ENCODE measurements around the gene SRSF12.
"Not testable (repeated sequence)": the region's sequence is repeated elsewhere in the genome, so short reads cannot be mapped to it uniquely, and the experiment has no call there.

The SRSF12 gene

GRCh38 chr6:89133981-89134380, 16.1 kb upstream of the SRSF12 start:
- Histone ChIP-seq H3K9me3 (ENCODE audit: severe bottlenecking) (no peaks in the 10 kb centered on the region), H3K36me3 (no peaks in the 10 kb centered on the region), H3K27ac (no peak overlapping the region), H3K4me3 (ENCODE audit: low read depth, low read length) (no peak overlapping the region), H3K27me3 (ENCODE audit: insufficient read depth, low read depth, severe bottlenecking) (no peaks in the 10 kb centered on the region)
- TF ChIP-seq, protein P1, sequence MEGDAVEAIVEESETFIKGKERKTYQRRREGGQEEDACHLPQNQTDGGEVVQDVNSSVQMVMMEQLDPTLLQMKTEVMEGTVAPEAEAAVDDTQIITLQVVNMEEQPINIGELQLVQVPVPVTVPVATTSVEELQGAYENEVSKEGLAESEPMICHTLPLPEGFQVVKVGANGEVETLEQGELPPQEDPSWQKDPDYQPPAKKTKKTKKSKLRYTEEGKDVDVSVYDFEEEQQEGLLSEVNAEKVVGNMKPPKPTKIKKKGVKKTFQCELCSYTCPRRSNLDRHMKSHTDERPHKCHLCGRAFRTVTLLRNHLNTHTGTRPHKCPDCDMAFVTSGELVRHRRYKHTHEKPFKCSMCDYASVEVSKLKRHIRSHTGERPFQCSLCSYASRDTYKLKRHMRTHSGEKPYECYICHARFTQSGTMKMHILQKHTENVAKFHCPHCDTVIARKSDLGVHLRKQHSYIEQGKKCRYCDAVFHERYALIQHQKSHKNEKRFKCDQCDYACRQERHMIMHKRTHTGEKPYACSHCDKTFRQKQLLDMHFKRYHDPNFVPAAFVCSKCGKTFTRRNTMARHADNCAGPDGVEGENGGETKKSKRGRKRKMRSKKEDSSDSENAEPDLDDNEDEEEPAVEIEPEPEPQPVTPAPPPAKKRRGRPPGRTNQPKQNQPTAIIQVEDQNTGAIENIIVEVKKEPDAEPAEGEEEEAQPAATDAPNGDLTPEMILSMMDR (IDR thresholded peaks at IDR 0.05; ENCODE audit: low read depth, low read length), result no peak
- DNase-seq, result no peak

DNA sequence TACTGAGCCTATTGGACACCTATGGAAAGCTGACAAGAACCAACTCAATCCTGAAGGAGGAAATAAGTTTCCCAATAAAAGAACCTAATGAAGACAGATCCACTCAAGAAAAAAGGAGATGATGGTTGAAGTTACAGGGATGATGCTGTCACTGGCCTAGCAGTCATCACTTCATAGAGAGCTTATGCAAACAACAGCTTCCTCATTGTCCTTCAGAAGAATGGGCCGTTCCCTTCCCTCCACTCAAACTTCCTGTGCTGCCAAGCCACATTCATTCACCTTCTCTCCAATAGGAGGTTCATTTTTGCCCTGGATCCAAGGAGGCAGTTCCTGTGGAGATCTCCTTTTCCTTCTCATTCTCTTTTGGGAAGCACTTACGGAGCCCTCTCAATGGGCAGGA, 14.2 kb upstream of the SRSF12 start:
- H3K4me3 ChIP-seq (ENCODE audit: low read depth, low read length), result no peak overlapping the region
- H3K36me3 ChIP-seq, result no peaks in the 10 kb centered on the region
- H3K27me3 ChIP-seq (ENCODE audit: insufficient read depth, low read depth, severe bottlenecking), result no peaks in the 10 kb centered on the region
- DNase-seq, result no peak
- H3K27ac ChIP-seq, result no peak overlapping the region
- H3K9me3 ChIP-seq (ENCODE audit: severe bottlenecking), result no peaks in the 10 kb centered on the region
- TF ChIP-seq, protein P1 (IDR thresholded peaks at IDR 0.05; ENCODE audit: low read depth, low read length), result no peak

DNA sequence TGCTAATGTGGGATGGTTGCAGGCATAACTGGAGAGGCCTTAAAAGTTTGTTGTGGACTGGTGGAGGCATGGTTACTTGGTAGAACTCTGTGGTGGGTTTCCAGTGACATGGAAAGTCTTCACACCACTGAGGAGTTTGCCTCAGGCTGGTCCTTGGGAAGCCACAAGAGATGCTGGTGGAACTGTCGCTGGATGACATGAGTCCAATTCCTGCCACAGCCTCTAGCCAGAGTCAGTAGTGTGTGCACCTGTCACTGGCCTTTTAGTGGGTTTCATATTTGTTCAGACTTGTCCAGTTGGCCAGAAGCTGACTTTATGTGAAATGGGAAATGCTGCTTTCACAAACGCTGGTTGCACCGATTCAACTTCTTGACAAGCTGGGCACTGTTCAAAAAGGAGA, 13.7 kb upstream of the SRSF12 start:
- no peaks in the 10 kb centered on the region for H3K36me3 ChIP-seq
- H3K27me3 ChIP-seq (ENCODE audit: insufficient read depth, low read depth, severe bottlenecking), result no peaks in the 10 kb centered on the region
- no peak overlapping the region for H3K27ac ChIP-seq
- DNase-seq, result no peak
- TF ChIP-seq, protein P1 (IDR thresholded peaks at IDR 0.05; ENCODE audit: low read depth, low read length), result no peak
- H3K9me3 ChIP-seq (ENCODE audit: severe bottlenecking), result no peaks in the 10 kb centered on the region
- H3K4me3 ChIP-seq (ENCODE audit: low read depth, low read length), result no peak overlapping the region

DNA sequence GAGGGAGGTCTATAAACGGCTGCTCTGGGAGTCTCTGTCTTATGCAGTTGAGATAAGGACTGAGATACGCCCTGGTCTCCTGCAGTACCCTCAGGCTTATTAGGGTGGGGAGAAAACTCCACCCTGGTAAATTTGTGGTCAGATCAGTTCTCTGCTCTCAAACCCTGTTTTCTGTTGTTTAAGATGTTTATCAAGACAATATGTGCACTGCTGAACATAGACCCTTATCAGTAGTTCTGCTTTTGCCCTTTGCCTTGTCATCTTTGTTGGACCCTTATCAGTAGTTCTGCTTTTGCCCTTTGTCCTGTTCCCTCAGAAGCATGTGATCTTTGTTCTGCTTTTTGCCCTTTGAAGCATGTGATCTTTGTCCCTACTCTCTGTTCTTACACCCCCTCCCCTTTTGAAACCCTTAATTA, 10.4 kb upstream of the SRSF12 start:
- not testable (repeated sequence) for H3K9me3 ChIP-seq (ENCODE audit: severe bottlenecking); H3K36me3 ChIP-seq; H3K4me3 ChIP-seq (ENCODE audit: low read depth, low read length); H3K27ac ChIP-seq; DNase-seq; H3K27me3 ChIP-seq (ENCODE audit: insufficient read depth, low read depth, severe bottlenecking)

DNA sequence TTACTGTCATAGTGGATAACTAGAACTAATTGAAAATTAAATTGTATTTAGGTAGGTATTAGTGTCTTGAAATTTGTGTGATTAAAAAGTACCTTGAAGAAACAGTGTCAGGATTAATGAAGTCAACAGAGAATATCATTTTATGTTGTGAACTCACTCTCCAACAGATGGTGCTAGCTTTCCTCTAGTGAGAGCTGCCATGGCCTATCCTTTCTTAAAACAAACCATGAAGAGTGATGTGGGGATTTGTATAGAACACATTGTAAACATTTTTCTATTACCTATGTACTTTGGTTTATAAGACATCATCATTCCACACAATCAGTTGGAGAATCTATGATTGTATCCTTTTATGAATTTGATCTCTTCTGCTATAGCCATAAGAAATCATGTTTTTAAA, 4.8 kb upstream of the SRSF12 start:
- Histone ChIP-seq H3K36me3 (no peaks in the 10 kb centered on the region), H3K9me3 (ENCODE audit: severe bottlenecking) (no peaks in the 10 kb centered on the region), H3K27me3 (ENCODE audit: insufficient read depth, low read depth, severe bottlenecking) (no peaks in the 10 kb centered on the region), H3K4me3 (ENCODE audit: low read depth, low read length) (no peak overlapping the region), H3K27ac (no peak overlapping the region)
- TF ChIP-seq, protein P1 (IDR thresholded peaks at IDR 0.05; ENCODE audit: low read depth, low read length), result peak; percentile 45
- DNase-seq, result no peak

DNA sequence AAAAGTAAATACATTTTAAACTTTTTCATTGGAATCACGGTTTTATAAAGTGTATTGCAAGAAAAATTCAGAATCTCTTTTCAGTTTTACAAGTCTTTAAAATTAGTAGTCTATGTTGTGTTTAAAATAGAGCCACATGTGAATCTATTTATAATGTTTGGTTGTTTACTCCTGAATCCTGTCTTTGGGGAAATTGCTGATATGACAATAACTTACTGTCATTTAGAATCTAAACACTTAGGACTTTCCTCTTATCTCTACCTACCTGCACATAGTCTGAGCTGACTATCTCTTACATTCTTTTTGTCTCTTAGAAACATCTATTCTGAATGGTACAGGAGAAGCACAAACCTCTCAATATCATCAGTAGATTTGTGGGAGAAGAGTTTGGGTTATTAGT, 4.1 kb upstream of the SRSF12 start:
- H3K27me3 ChIP-seq (ENCODE audit: insufficient read depth, low read depth, severe bottlenecking), result no peaks in the 10 kb centered on the region
- no peak overlapping the region for H3K27ac ChIP-seq
- H3K4me3 ChIP-seq (ENCODE audit: low read depth, low read length), result no peak overlapping the region
- no peak for DNase-seq
- TF ChIP-seq, protein P1 (IDR thresholded peaks at IDR 0.05; ENCODE audit: low read depth, low read length), result no peak
- no peaks in the 10 kb centered on the region for H3K36me3 ChIP-seq
- no peaks in the 10 kb centered on the region for H3K9me3 ChIP-seq (ENCODE audit: severe bottlenecking)

Measured in WERI-Rb-1 (cell line).